CD4-positive, alpha-beta T cell treated with Interleukin-1 beta for 1 hour (primary cell): ENCODE data around the gene PCDH1.
"Not testable (repeated sequence)": the region's sequence is repeated elsewhere in the genome, so short reads cannot be mapped to it uniquely, and the experiment has no call there.

Experiments used
- DNase-seq, 2 donors: peaks; one replicate each; pipeline ENCODE4 v3.0.0-alpha.2; 2020 to 2022

PCDH1 gene

DNA sequence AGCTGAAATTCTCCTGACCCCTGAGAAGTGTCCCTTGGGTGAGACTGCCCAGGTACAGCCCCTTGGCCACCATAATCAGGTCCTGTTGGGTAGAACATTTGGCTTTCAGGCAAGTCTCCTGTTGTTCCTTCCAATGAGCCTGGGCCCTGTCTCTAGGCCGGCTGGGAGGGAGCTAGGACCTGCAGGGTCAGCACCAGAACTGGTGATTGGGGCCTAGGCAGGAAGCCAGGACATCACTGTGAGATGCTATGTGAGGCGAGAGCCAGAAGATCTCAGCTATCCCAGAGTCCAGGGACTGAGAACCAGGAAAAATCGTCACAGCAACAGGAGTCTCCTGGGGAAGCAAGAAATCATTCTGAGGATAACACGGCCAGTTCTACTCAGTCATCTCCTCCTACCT, 51.5 kb downstream of the PCDH1 start:
- no peak for DNase-seq

GRCh38 chr5:141825791-141826560, 52.2 kb downstream of the PCDH1 start:
- peak; percentile 4 to 32 for DNase-seq

DNA sequence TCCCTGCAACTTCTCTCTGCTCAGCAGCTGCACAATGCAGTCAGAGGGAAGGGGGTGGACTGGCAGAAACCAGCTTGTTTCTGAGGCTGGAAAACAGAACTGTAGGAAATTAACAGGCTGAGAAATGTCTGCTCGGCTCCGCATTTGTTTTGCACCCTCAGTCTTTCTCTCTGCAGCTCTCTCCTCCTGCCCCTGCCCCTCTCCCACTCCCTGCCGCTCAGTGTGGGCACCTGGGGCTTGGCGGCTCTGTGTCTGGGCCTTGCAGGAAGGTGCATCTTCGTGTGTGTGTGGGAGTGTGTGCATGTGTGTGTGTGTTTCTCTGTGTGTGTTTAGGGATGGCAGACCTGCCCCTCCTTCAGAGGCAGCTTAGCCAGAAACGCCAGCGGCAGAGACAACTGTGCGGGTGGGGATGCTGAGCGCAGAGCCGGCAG, 53.0 kb downstream of the PCDH1 start:
- DNase-seq: no peak

DNA sequence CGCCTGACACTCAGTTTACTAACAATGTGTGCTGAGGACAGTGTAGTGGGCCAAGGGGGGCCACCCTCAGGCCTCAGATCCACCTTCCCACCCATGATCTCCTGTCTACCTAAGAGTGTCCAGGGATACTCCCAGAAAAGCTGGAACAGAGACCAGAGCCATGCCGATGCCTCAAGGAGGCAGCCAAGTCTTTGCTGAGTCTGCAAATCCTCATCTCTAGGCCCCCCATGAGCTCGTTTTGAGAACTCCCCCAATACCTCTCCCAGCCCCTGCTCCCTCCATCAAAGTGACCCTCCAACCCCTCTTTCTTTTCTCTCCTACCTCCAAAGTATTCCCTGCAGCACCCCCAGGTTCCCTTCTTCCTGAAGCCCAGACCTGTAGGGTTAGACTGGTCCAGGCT, 53.5 kb downstream of the PCDH1 start:
- DNase-seq: no peak

- no peak for DNase-seq
These were observed 55.2 kb downstream of the PCDH1 start for GRCh38 chr5:141823056-141823455.

GRCh38 chr5:141822144-141822543, 56.1 kb downstream of the PCDH1 start:
- no peak for DNase-seq

GRCh38 chr5:141821430-141821925, 56.7 kb downstream of the PCDH1 start:
- no peak for DNase-seq

GRCh38 chr5:141820686-141821085, 57.5 kb downstream of the PCDH1 start:
- not testable (repeated sequence) for DNase-seq

- no peak for DNase-seq
These were observed 60.6 kb downstream of the PCDH1 start for GRCh38 chr5:141817631-141818030.

DNA sequence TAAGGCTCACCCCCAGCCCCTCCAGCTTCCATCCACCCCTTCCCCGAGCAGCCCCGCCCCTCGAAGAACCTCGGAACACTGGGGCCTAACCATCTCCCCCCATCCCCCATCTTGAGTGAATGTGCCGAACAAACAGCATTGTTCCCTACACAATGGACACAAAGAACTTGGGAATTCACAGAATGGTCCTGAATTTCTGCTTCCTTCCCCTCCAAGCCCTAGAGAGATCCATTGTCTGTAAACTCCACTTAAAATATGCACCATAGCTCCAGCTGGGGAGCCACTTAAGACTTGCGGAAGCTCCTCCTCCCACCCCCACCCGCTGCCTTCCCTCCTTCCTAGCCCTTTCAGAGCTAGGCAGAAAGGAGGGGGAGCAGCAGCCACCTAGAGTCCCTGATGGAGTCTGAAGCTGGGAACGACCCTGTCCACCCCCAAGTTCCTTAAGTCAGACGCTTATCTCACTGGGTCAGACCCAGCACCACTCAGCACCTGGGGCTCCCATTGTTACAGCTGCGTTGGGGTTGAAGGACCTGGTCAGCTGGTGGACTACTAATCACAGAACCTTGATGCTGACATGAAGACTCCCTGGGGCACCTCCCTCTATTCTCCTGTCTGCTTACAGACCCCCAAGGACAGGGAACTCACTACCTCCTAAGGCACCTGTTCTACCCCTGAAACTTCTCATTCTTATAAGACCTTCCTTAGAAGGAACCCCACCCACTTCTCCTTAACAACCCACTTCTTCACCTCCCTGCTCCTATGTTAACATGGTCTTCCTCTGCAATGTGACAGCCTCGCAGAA, 61.4 kb downstream of the PCDH1 start:
- no peak for DNase-seq

DNA sequence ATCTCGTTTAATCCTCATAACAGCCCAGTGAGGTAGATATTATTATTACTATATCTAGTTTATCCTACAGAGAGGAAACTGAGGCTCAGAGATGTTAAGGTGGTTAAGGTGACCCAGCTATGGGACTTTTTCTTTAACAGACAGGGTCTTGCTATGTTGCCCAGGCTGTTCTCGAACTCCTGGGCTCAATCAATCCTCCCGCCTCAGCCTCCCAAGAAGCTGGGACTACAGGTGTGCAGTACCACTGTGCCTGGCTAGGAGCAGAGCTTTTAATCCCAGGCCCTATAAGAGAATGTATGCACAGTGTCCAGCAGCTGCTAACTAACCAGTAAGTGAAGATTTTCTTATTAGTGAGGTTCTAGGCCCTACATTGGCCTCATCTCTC, 62.4 kb downstream of the PCDH1 start:
- no peak for DNase-seq

GRCh38 chr5:141815051-141815795, 63.0 kb downstream of the PCDH1 start:
- no peak for DNase-seq

- peak; percentile 27 to 40 for DNase-seq
These were observed 63.9 kb downstream of the PCDH1 start for GRCh38 chr5:141814064-141814964.

DNA sequence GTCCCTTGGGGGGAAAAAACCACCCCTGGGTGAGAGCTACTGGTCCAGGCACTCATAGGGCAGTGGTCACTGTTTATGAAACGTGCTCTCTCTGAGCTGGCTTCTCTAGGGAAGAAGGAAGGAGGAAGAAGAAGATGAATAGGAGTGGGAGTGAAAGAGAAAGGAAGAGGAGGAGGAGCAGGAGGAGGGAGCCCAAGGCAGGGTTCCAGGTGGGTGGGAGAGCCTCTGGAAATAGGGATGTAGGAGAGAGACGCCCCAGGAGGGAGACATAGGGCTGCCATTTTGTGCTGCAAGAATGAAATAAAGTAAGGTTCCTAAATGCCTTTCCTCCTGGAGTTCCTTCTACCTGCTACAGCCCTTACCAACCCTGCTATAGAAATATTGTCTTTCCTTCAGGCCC, 65.7 kb downstream of the PCDH1 start:
- DNase-seq: no peak

GRCh38 chr5:141811287-141812155, 66.7 kb downstream of the PCDH1 start:
- peak; percentile 16 to 24 for DNase-seq

GRCh38 chr5:141810702-141811101, 67.5 kb downstream of the PCDH1 start:
- DNase-seq: no peak

DNA sequence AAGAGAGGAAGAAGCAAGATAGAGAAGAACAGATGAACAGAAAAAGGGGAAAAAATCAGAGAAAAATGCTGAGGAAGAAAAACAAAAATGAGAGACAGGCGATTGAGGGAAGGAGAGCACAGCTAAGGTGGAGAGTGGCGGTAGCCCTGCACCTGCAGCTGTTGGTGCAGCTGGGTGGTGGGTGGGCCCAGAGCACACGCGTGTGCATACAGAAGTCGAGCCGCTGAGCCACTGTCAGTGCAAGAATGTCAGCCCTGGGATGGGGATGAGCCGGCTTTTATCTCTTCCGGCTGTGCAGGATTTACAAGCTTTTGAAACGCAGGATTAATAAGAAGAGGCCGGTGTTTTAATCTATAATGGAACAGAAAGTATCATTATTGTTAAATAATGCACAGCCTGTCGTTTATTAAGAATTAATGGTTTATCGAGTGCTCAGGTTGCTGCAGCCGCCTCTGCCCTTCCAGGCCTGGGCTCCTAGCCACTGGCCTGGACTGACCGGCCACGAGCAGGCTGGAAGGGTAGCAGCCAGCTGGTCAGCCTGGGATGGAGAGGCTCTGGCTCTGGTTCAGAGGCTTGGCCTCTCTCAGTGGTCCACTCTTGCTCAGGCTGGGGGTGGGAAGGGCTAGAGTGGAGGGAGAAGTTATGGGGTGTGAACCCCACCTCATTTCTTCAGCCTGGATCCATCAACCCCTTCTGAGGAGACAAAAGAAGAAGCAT, 68.7 kb downstream of the PCDH1 start:
- no peak for DNase-seq

DNA sequence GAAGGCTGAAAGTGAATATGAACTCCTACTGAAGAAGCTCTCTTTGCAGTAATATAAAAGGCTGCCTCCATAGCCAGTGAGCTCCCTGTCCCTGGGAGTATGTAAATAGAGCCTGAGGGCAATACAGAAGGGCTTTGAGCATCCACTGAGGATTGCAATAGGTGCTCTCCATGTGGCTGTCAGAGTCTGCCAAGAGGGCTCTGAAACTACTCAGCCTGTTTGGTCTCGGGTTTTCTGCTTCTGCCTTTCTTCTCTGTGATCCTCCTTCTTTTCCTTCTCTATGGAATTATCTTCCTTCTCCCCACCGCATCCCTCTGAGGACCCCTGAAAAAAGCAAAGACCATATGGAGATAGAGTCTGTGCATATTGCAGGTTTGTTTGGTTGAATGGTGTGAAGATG, 69.4 kb downstream of the PCDH1 start:
- DNase-seq: no peak

- DNase-seq: no peak
These were observed 70.5 kb downstream of the PCDH1 start for GRCh38 chr5:141807732-141808131.

DNA sequence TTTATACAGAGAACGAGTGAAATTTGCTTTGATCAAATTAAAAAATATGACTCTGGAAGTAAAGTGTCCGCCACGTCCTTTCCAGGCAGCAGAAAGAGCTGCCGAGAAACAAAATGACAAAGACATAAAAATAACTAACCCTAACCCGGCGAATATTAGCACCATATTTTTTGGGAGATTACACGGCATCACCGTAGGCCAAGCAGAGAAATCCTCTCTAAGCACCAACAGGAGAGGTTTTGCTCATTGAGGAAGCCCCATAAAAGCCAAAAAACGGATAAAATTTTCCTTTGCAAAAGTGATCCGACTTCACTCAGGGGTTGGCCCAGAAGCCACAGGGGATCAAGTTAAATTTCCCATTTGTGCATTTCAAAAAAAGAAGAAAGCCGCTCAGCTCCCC, 70.9 kb downstream of the PCDH1 start:
- no peak for DNase-seq

- DNase-seq: no peak
These were observed 71.6 kb downstream of the PCDH1 start for GRCh38 chr5:141806626-141807025.
